Muscle of arm (tissue), 12 donors: Measurements from ENCODE around the gene PABPC1L. TPM values are rescaled to one million over a fixed set of nuclear protein-coding genes. Genes with fewer than 3 reads are reported as not detected.

ENCODE experiments used
- DNase-seq: peaks from one replicate; pipeline ENCODE4 v3.0.0-alpha.2; 2013
- polyA plus RNA-seq, 12 donors: library from polyadenylated mRNA; unstranded; fragments of 120-200 nt; gene quantifications; one replicate each; pipeline ENCODE4 v1.2.1, GENCODE V29; 2013; ENCODE audit not compliant: insufficient read length in 12 of 12

The PABPC1L gene
- polyA plus RNA-seq, 12 donors, result 9.3 to 68.5 (median 12.1) TPM; not detected in 1

DNA sequence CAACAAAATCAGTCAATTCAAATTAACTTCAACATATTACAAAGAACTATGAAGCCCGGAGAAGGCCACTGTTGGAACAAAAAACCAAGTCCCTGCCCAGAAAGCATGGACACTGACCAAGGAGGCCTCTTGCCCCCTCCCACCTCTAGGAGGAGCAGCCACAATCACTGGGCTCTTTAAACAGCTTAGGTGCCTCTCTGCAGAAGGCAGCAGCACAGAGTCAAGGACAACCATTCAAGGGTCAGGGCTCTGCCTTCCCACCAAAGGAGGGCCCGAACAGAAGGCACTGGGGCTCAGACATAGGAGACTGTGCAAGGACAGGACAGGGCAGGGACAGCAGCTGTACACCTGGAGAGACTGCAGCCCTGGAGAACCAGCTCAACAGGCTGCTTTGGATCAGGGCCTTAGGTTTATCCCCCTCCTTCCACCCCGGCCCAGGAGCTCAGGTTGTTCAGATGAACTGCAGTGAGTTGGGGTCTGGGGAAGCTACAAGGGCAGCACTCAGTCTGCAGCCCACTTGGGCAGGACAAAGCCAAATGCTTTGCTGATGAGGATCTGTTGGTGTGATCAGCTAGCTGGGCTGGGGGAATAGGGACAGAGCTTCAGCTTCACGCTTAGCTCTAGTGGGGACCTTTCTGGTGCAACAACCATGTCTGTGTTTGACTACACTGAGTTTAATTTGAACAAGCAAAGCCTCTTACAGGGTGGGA is 32.6 kb downstream of the PABPC1L start:
- DNase-seq, result no peak

DNA sequence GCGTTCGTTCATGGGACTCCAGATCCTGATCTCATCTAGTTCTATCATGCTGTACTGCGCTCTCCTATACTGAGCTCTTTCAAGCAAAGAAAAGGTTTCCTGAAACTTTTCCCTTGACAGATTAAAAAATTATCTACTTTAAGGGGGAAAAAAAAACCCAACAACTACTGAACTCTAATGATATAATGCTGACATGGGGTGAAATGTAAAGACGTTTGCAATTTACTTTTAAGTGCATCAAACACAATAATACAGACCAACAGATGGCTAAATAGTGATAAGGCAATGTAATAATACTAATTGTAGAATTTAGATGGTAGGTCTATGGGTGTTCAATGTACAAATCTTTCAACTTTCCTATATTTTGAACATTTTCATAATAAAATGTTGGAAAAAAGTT is 34.0 kb downstream of the PABPC1L start:
- no peak for DNase-seq

DNA sequence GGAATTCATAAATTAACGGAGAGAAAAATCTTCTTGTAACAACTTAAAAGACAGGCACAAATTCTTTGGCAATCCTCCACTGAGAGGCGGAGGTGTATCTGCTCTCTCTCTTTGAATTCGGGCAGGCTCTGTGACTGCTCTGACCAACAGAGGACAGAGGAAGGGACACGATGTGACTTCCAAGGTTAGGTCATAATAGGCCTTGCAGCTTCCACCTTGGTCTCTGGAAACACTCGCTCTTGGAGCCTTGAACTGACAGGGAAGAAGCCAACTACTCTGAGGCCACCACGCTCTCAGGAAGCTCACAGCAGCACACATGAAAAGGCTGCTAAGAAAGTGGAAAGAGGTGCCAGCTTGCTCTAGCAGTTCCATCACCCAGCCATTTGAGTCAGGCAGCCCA is 35.4 kb downstream of the PABPC1L start:
- DNase-seq, result no peak

DNA sequence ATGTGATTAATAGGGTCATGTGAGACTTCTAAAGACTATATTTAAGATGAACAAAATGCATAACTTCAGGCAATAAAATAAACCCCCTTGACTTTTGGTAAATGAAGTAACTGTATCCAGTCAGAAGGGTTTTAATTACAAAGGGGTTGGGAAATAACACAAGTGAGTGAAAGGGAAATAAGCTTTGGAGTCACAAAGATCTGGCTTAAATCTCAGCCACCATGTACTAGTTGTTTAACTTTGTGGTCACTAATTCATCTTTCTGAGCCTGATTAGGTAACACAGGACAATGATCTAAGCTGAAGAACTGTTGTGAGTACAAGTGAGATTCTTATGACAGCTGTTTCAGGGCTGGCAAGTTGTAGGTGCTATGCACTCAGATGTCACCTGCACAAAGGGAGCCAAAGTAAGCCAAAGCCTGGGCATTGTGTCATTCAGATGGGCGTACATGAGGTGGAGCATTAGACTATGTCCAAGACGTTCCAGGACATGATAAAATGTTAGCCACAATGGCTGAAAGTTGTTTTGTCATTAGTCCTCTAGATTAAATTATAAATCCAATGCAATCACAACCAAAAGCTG is 36.5 kb downstream of the PABPC1L start:
- DNase-seq, result no peak

DNA sequence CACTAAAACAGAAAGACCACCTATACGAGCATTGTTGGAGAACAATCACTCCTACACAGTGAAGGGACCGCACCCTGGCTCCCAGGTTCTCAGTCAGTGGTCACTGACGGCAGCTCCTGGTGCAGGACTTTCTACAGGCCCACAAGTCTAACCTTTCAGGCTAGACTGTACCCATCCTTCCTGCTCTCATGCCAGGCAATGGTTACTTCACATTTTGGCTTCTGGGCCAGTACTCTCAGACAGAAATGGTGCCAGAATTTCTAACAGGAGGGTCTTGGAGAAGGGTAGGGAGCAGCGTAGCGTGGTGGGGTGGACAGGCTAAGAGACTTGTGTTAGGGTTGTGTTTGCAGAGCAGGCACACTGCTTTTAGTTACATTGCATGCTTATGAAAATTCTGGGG is 38.2 kb downstream of the PABPC1L start:
- DNase-seq, result no peak

DNA sequence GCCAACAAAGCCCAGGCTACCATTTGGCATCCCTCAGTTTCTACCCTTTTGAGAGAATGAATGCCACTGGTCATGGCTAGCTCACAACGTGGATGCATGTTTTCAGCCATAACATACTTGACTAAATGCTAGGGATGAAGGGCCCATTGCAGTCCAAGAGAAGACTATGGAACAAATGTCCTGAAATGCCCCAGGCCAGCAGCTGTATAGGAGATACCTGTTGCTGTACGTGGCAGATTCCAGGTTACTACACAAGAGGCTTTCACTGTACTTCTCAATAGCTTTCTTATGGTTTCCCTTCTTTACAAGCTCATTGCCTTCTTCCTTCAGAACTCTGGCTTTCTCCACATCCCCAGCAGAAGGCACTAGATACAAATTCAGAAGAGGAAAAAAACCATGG is 38.7 kb downstream of the PABPC1L start:
- no peak for DNase-seq

DNA sequence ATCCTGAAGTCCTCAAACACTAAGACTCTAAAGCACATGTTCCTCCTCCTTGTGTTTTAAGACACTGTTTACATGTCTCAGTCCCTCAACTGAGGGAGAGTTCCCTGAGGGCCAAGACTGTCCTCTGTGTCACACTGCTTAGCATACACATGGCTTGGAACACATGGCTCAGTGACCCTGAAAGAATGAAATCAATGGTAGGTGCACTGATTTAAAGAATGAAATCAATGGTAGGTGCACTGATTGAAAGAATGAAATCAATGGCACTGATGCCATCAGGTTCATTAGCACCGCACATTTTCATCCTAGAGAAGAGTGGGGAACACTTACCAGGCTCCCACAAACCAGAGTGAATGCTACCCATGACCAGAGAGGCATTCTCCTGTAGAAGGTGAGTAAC is 40.5 kb downstream of the PABPC1L start:
- DNase-seq, result no peak

DNA sequence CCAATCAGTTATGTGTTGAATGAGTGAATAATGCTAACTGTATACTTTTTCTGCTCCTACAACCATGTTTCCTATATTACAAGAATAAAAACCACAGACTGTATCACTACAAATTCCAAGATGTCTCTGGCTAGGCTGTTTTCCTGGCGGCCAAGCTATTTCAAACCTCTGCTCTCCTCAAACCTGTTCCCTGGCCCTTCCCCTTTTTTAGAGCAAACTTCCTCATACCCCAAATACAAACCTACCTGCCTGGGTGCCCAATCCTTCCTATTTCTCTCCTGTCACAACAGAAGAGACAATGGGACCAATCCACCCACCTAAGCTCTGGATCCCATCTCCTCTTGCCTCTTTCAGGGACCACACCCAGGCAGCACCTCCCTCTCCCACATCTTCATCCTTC is 42.9 kb downstream of the PABPC1L start:
- no peak for DNase-seq

DNA sequence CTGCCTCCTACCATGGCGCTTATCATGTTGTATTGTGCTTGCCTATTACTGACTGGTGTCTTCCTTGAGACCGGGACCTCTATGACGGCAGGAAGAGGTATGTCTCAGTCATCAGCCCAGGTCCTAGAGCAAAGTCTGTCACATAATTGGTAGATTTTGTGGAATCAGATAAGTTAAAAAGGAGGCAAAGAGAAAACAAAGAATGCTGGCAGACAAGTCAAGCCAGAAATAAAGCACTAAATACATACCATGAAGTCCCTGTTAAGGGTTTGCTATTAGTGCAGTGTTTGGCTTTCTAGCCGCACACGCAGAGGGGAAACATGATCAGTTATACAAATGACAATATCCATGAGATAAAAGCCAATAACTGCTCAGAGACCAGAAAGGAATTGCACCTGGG is 44.4 kb downstream of the PABPC1L start:
- no peak for DNase-seq

DNA sequence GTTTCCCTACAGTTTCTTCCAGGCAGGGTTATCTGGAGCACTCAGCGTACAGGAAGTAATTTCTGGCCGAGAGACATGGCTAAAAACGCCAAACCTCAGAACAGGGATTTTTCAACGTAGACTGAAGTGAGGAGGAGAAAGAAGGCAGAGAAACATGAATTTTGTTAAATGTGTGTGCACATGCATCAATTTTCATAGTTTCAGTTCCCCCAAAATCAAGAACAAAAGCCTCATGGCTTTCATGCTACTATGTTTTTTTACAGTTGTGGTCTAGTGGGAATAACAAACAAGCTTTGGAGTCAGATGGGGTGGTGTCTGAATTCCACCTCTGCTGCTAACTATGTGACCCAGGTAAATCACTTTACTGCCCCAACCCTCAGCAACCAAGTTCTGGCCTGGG is 45.4 kb downstream of the PABPC1L start:
- no peak for DNase-seq

DNA sequence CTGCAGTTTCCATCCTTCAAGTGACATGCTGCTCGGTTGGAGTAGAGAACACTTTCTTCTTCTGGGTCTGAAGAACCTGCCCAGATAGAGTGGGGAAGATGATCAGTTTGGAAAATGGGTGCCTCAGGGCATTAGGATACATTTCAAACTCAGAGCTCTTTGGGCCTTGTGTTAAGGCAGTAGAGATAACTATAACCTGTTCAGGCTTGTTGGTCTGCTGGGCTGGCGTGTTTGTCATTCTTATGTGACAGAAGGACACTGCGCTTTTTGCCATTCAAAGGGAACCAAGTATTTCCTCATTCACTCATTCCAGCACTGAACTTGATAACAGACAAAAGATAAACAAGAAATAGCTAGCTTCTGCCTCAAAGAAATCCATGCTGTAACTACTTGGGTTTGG is 46.5 kb downstream of the PABPC1L start:
- no peak for DNase-seq

DNA sequence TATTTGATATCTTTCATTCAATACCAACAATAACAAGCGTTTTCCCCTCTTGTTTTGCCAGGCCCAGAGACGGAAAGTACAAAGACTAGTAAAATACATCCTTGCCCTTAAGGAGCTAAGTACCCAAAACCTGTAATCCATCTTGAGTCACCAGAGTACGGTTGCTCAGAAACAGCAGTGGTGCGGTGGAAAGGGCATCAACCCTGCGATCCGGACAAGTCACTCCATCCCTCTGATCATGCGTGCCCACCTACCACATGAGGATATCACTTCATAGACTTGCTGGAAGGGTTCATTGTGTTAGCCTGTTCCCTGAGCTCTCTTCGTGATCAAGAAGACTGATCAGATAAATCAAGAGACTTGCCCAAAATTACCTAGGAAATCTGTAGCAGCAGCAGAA is 48.4 kb downstream of the PABPC1L start:
- DNase-seq, result no peak

DNA sequence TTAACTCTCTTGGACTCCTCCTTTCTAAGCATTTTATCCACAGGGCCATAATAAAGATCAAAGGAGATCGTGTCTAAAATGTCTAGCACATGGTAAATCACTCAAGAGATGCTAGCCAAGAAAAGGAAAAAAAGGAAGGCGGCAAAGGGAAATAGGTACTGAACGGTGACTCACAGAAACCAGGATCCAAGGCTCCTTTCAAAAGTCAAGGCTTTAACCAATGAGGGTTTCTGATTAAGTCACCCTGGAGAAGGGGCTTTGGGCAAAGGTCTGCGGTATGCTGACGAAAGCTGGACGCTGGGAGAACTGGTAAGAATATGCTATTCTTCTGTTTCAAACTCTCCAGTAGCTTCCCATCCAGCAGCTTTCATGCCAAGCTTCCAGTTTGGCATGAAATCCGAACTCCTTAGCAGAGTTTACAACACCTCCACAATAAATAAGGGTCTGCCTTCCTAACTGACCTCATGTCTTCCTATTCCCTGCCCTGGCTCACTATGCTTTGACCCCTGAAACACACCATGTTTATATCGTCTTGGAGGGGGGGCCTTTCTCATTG is 49.3 kb downstream of the PABPC1L start:
- DNase-seq, result peak; percentile 23

DNA sequence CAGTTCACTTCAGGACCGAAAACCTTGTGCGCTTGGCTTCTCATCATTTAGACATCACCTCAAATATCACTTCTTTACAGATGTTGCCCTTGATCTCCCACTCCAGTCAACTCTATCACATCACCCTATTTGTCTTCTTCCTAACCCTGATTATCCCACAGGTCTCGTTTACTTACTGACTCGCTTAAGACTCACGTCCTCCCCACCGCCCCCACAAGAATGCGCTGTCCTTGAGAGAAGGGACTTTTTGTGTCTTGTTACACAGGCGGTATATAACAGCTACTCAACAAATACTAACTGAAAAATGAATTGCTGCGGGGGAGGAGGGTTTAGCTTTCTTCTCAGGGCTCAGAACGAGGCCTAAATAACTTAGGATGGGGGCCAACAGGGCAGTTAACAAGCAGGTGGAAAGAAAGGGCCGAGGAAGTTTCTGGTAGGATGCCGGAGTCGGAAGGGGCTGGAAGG is 49.8 kb downstream of the PABPC1L start:
- peak; percentile 16 for DNase-seq

DNA sequence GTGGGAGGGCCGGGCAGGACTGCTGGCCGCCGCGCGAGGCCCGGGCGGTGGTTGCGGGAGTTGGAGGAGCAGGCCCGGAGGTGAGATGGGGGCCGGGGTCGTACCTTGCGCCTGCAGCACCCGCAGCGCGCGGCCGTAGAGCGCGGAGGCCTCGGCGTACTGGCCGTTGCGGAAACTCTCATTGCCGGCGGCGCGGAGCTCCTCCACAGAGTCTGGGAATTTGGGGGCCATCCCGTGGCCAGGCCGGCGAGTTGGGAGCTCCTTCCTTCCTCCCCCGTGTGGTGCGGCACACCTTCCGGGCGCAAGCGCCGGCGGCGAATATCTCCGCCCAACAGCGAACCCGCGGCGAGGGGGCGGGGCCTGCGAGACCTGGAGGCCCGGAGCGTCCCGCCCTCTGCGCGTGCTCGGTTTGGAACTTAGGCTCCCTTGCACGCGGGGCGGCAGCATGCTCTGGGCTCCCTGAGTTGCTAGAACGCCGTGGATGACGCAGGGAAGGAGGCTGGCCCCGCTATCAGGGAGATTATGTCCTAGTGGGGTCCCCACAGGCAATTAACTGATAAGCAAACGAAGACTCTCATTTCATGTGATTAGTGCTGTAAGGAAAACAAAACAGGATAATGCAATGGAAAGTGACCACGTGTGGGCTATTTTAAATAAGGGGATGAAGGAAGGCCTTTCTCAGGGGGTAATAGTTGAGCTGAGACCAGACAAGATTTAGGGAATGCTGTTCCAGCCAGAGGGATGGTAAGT is 50.4 kb downstream of the PABPC1L start, which contains the start of gene TOMM34:
TOMM34 (minus strand) TSS at position 295 of the 750 bp plus-strand sequence; CDS start at position 231, 64 bp downstream.
- peak; percentile 92 for DNase-seq

DNA sequence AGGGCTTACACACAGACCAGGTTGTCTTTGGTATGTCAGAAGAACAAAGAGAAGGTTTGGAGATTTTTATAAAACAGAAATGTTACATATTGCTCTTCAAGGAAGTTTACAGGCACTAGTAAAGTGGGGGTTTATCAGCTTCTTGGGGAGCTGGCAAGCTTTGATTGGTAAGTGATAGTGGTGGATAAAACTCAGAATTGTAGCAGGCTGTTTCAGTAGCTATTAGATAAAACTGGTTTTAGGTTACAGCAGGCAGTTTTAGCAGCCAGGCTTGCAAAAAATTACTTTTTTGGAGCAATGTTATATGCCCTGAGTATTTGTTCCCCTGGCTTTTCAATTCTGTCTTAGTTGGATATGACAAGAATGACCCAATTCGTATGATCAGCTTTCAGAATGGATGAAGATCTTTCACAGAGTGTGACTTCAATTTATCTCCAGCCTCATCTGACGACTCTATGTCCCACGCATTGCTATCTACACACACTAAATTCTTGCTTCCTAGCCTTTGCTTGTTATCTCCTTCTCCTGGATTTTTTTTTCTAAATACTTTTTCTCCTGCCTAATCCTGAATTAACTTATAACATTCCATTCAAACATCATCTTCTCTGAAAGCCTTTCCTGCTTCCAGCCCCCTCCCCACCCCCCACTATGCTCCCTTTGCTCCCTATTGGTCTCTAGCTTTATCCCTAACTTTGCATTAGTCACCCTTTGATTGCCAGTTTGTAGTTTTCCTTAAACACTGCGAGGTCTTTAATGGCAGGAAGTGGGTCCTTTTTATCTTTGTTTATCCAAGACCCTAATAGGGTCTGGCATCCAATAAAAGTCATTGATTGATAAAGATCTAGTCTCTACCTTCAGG is 51.4 kb downstream of the PABPC1L start:
- DNase-seq, result no peak

DNA sequence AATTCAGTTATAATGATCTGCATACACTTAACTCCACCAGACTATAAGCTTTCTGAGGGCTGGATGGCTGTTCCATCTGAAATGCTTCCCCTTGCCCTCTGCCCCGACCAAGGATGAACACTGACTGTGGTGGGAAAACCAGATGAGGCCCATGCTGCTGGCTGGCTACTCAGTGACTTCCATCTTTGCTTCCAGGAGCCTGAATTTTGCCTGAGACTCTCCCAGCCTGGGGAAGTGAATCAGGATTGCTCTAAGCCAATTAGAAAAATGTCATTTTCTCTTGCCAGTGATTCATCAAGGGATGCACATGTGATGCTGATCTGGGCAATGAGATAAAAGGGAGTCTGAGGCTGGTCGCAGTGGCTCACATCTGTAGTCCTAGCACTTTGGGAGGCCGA is 52.0 kb downstream of the PABPC1L start:
- DNase-seq, result no peak

DNA sequence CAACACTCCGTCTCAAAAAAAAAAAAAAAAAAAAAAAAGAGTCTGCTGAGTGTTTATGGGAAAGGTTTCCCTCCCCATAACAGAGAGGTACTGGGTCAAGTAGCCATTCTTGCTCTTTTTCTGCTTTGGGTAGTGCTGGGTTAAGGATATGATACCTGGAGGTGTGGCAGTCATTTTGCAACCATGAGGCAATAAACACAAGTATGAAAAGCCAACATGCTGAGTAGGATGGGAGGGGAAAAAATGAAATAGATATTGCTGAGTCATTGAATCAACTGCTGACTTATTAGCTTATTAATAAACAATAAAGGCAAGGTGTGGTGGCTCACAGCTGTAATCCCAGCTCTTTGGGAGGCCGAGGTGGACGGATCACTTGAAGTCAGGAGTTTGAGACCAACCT is 52.6 kb downstream of the PABPC1L start:
- DNase-seq, result no peak

DNA sequence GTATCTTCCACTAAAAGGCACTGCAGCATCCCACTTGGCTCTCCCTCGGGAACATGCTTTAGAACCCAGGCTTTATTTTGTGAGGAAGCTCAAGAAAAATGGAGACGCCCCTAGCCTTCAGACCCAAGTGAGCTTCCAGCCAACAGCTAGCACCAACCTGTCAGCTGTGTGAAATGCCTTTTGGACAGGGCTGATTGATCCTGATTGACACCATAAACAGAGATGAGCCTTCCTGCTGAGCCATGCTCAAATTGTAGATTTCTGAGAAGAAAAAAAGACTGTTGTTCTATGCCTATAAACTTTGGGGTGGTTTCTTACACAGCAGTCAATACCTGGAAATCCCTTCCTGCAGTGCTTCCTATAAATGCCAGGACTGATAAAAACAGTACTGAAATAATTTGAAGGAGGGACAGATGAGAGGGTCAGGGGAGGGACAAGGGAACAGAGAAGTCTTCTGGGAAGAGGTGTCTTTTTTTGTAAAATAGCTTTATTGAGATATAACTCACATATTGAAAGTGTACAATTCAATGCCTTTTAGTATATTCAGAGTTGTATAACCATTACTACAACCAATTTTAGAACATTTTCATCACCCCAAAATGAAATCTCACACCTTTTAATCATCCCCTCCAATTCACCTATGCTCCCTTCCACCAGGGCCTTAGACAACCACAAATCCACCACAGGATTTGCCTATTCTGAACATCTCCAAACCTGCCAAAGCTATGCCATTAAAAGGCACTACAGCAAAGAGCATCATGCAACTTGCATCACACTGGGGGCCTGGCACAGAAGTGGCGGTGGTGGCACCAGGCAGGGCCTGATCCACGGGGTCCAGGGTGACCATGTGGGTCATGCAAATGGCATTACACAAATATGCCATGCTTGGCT is 53.7 kb downstream of the PABPC1L start:
- DNase-seq, result no peak

DNA sequence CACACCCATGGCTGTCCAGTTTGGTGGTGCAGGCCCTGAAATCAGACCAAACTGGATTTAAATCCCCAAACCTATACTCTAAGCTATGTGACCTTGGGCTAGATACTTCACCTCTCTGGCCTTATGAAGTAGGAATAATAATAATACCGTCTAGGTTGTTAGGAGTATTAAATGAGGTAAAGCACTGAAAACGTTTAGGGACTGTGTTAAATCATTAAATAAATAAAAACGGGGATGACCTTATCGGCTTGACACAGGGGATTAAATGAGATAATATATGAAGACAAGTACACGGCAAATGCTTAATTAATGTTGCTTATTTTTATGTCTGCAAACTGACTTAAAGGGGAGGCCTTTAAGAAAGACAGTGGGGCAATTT is 55.8 kb downstream of the PABPC1L start:
- no peak for DNase-seq
